ENCODE measurements around the gene STX19.

DNA sequence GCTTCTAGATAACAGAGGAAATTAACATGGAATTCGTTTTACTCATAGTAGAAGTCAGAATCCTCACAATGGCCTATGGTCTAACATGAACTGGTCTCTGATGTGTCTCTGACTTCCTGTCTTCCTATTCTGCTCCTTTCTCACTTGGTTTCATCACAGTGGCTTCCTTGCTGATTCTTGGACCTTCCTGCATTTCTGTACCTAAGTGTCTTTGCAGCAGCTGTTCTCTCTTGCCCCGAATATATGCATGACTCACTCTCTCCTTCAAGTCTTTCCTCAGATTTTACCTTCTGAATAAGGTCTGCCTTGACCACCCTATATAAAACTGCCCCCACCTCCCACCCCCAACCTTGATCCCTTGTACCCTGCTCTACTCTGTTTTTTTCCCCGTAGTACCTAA, 34.3 kb downstream of the STX19 start:
- no peak for TF ChIP-seq POLR2A (IDR thresholded peaks at IDR 0.05)
- no peak for TF ChIP-seq CTCF (IDR thresholded peaks at IDR 0.05)
- no peak for TF ChIP-seq POLR2AphosphoS5 (IDR thresholded peaks at IDR 0.05)

All from breast epithelium (tissue), 3 donors.